SK-N-SH (cell line): ENCODE results near the gene PRKACG. TPM values are rescaled to one million over a fixed set of nuclear protein-coding genes. Genes with fewer than 3 reads are reported as not detected.

Experiments
- CTCF ChIA-PET: fragments of 300-600, 350-600 bp; formaldehyde crosslinking; extraction: SDS; loops from one replicate; lab custom pipeline; 2021; lab: Yijun Ruan, JAX
- POLR2A ChIA-PET: fragments of 350-600 bp; sonication (Branson Sonifier 250); formaldehyde crosslinking; extraction: SDS; loops from one replicate; lab custom pipeline; 2020; ENCODE audit warnings: antibody characterized with exemption, inconsistent platforms; lab: Yijun Ruan, JAX
- DNase-seq: peaks from one replicate; pipeline ENCODE4 v3.0.0; 2012
- H2AFZ ChIP-seq: fragments of 200-600 bp; sonication (generic); 2 replicates; pipeline ENCODE4 v1.8.1; 2016; ENCODE audit warnings: antibody characterized with exemption, mild to moderate bottlenecking, low read depth
- H3F3A ChIP-seq: fragments of 200-600 bp; sonication (generic); replicated peaks from 2 replicates; pipeline ENCODE3; 2016; ENCODE audit warnings: antibody characterized with exemption, mild to moderate bottlenecking; ENCODE audit not compliant: insufficient read depth
- H3K27ac ChIP-seq, 2 experiments: fragments of 200-500 bp in 1 of 2; fragments of 200-600 bp in 1 of 2; sonication (Bioruptor generic) in 1 of 2; sonication (generic), shearing (Covaris generic) in 1 of 2; 2 replicates each; pipeline versions ENCODE4 v1.5.1 to v1.6.1; 2014 to 2016; ENCODE audit warnings: low read depth in 2 of 2, inconsistent platforms in 1 of 2, low read length in 1 of 2, mild to moderate bottlenecking in 1 of 2, mixed read lengths in 1 of 2
- H3K27me3 ChIP-seq: fragments of 200-600 bp; sonication (generic), shearing (Covaris generic); 2 replicates; pipeline ENCODE4 v1.6.1; 2016; ENCODE audit warnings: mixed run types; ENCODE audit not compliant: insufficient read depth
- H3K36me3 ChIP-seq, 2 experiments: fragments of 200-500 bp in 1 of 2; fragments of 200-600 bp in 1 of 2; sonication (Bioruptor generic) in 1 of 2; sonication (generic) in 1 of 2; replicated peaks in 1 of 2; 2 replicates each; pipeline versions ENCODE3 to v1.5.1; 2014 to 2016; ENCODE audit warnings: low read length in 1 of 2, mild to moderate bottlenecking in 1 of 2; ENCODE audit not compliant: insufficient read depth in 2 of 2, control insufficient read depth in 1 of 2
- H3K4me1 ChIP-seq, 2 experiments: fragments of 200-500 bp in 1 of 2; fragments of 200-600 bp in 1 of 2; sonication (Bioruptor generic) in 1 of 2; sonication (generic), shearing (Covaris generic) in 1 of 2; 2 replicates each; pipeline versions ENCODE4 v1.5.1 to v1.6.1; 2014 to 2016; ENCODE audit warnings: low read depth in 1 of 2, low read length in 1 of 2, mixed run types in 1 of 2; ENCODE audit not compliant: insufficient read depth in 2 of 2, control insufficient read depth in 1 of 2
- H3K4me2 ChIP-seq: fragments of 200-600 bp; sonication (generic), shearing (Covaris generic); 2 replicates; pipeline ENCODE4 v1.6.1; 2017; ENCODE audit warnings: mixed run types
- H3K4me3 ChIP-seq, 2 experiments: fragments of 200-500 bp in 1 of 2; fragments of 200-600 bp in 1 of 2; sonication (Bioruptor generic) in 1 of 2; sonication (generic), shearing (Covaris generic) in 1 of 2; 2 replicates each; pipeline versions ENCODE4 v1.5.1 to v1.8.1; 2014 to 2016; ENCODE audit warnings: low read depth in 2 of 2, inconsistent platforms in 1 of 2, low read length in 1 of 2, mild to moderate bottlenecking in 1 of 2, mixed read lengths in 1 of 2, moderate library complexity in 1 of 2
- H3K79me2 ChIP-seq: fragments of 200-600 bp; sonication (generic); 2 replicates; pipeline ENCODE4 v1.8.1; 2017; ENCODE audit warnings: mild to moderate bottlenecking; ENCODE audit not compliant: insufficient read depth
- H3K9ac ChIP-seq: fragments of 200-600 bp; sonication (generic); 2 replicates; pipeline ENCODE4 v1.6.1; 2017; ENCODE audit warnings: mixed run types
- H3K9me2 ChIP-seq: fragments of 200-600 bp; sonication (generic); 2 replicates; pipeline ENCODE4 v1.6.1; 2017; ENCODE audit warnings: mixed run types
- H3K9me3 ChIP-seq: fragments of 200-600 bp; sonication (generic); 2 replicates; pipeline ENCODE4 v1.6.1; 2017; ENCODE audit warnings: mixed run types, mild to moderate bottlenecking, moderate library complexity
- H4K20me1 ChIP-seq: fragments of 200-600 bp; sonication (generic); 2 replicates; pipeline ENCODE4 v1.6.1; 2017; ENCODE audit warnings: mild to moderate bottlenecking, mixed run types; ENCODE audit not compliant: insufficient read depth
- CHD2 ChIP-seq: fragments of 150-350 bp; IDR thresholded peaks from 2 replicates; pipeline ENCODE4 v1.6.1; 2018; ENCODE audit warnings: low read length; ENCODE audit not compliant: partially characterized antibody
- EP300 ChIP-seq, 2 experiments: IDR thresholded peaks; 2 replicates each; pipeline versions ENCODE4 v1.4.0 to v1.6.1; 2012; ENCODE audit warnings: borderline replicate concordance in 1 of 2, low read depth in 1 of 2, low read length in 1 of 2
- EZH2phosphoT487 ChIP-seq: fragments of 200-600 bp; sonication (generic); IDR thresholded peaks from 2 replicates; pipeline ENCODE4 v1.6.1; 2017; ENCODE audit warnings: low read depth, mixed run types, mild to moderate bottlenecking, antibody characterized with exemption, moderate library complexity, borderline replicate concordance
- FOSL2 ChIP-seq: IDR thresholded peaks from 2 replicates; pipeline ENCODE4 v1.4.0; 2012; ENCODE audit warnings: low read depth, mild to moderate bottlenecking, moderate library complexity, borderline replicate concordance
- FOXJ3 ChIP-seq: sonication (generic); formaldehyde crosslinking; IDR thresholded peaks from 2 replicates; pipeline ENCODE4 v1.5.1; 2020; ENCODE audit warnings: mild to moderate bottlenecking, missing genetic modification reagents
- GATA2 ChIP-seq: sonication (generic); formaldehyde crosslinking; IDR thresholded peaks from 2 replicates; pipeline ENCODE4 v1.5.0; 2020; ENCODE audit warnings: mild to moderate bottlenecking, missing genetic modification reagents
- MXI1 ChIP-seq: IDR thresholded peaks from 2 replicates; pipeline ENCODE4 v1.6.1; 2012; ENCODE audit warnings: mild to moderate bottlenecking, low read depth, low read length, improper control_type of control experiment
- NFIC ChIP-seq: IDR thresholded peaks from 2 replicates; pipeline ENCODE4 v1.4.0; 2012; ENCODE audit warnings: borderline replicate concordance
- NRF1 ChIP-seq: IDR thresholded peaks from 2 replicates; pipeline ENCODE4 v1.6.1; 2012; ENCODE audit warnings: low read depth, mild to moderate bottlenecking, low read length
- RFX5 ChIP-seq: IDR thresholded peaks from 2 replicates; pipeline ENCODE4 v1.6.1; 2012; ENCODE audit warnings: mild to moderate bottlenecking, improper control_type of control experiment, low read length
- TAF1 ChIP-seq: IDR thresholded peaks from 2 replicates; pipeline ENCODE4 v1.6.1; 2012; ENCODE audit warnings: low read depth, mild to moderate bottlenecking, low read length, moderate library complexity, borderline replicate concordance
- TCF12 ChIP-seq: IDR thresholded peaks from 2 replicates; pipeline ENCODE4 v1.4.0; 2012
- WGBS: methylation state at CpG from one replicate; pipeline ENCODE4 v1.1.6; 2017; ENCODE audit warnings: low lambda C conversion rate; 5-methylcytosine and 5-hydroxymethylcytosine counted together
- polyA plus RNA-seq, 3 experiments: library from polyadenylated mRNA; depleted of rRNA; stranded (reverse); fragments of >200 nt; gene quantifications; 2 replicates each; pipeline ENCODE4 v1.2.3, GENCODE V29; 2012
- TF ChIP-seq, protein P1 (sequence below): fragments of 200-600 bp; sonication (generic); IDR thresholded peaks from 2 replicates; pipeline ENCODE4 v1.6.1; 2017; ENCODE audit warnings: antibody characterized with exemption, mild to moderate bottlenecking, moderate library complexity
- TF ChIP-seq, protein P2 (sequence below): IDR thresholded peaks from 2 replicates; pipeline ENCODE4 v1.4.0; 2012; ENCODE audit warnings: low read depth, borderline replicate concordance
- TF ChIP-seq, protein P3 (sequence below): fragments of 150-350 bp; IDR thresholded peaks from 2 replicates; pipeline ENCODE4 v1.6.1; 2016; ENCODE audit warnings: mild to moderate bottlenecking, low read depth, low read length
- TF ChIP-seq, protein P4 (sequence below): IDR thresholded peaks from 2 replicates; pipeline ENCODE4 v1.6.1; 2012; ENCODE audit warnings: mild to moderate bottlenecking, low read depth, low read length, moderate library complexity
- TF ChIP-seq, protein P5 (sequence below): IDR thresholded peaks from 2 replicates; pipeline ENCODE4; 2012
- TF ChIP-seq, protein P6 (sequence below): fragments of 150-350 bp; IDR thresholded peaks from 2 replicates; pipeline ENCODE4 v1.6.1; 2017; ENCODE audit warnings: antibody characterized with exemption, low read length, low read depth, borderline replicate concordance
- TF ChIP-seq, protein P7 (sequence below): IDR thresholded peaks from 2 replicates; pipeline ENCODE4 v1.4.0; 2012; ENCODE audit warnings: low read depth

PRKACG gene
- polyA plus RNA-seq, 1 of the 3 experiments (the other 2 are of a cell fraction) = not detected

DNA sequence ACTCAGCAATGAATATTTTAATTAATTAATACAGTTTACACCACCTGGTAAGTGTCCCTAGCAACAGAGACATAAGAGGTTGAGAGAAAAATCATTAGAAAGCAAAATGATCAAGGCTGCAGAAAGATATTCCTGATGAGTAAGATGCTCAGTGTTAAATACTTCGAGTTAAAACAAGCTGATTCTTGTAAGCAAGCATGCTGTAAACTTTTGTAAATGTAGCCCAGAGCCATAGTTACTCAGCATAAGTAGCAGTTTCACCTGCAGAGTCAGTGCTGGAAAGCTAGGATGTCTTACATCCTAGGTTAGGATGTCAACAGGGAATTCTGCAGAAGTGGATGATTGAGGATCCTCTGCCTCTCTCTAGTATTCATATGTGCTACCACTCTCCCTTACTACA, 4.2 kb downstream of the PRKACG start (continued):
- TF ChIP-seq, protein P1, sequence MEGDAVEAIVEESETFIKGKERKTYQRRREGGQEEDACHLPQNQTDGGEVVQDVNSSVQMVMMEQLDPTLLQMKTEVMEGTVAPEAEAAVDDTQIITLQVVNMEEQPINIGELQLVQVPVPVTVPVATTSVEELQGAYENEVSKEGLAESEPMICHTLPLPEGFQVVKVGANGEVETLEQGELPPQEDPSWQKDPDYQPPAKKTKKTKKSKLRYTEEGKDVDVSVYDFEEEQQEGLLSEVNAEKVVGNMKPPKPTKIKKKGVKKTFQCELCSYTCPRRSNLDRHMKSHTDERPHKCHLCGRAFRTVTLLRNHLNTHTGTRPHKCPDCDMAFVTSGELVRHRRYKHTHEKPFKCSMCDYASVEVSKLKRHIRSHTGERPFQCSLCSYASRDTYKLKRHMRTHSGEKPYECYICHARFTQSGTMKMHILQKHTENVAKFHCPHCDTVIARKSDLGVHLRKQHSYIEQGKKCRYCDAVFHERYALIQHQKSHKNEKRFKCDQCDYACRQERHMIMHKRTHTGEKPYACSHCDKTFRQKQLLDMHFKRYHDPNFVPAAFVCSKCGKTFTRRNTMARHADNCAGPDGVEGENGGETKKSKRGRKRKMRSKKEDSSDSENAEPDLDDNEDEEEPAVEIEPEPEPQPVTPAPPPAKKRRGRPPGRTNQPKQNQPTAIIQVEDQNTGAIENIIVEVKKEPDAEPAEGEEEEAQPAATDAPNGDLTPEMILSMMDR = no peak
- TF ChIP-seq TCF12 (no peak), GATA2 (no peak), EP300 (IDR thresholded peaks at IDR 0.05; ENCODE audit: borderline replicate concordance in 1 of 2, low read depth in 1 of 2, low read length in 1 of 2) (no peak), FOXJ3 (CRISPR knock-in tag) (no peak), FOSL2 (no peak), CHD2 (no peak)
- TF ChIP-seq, protein P2, sequence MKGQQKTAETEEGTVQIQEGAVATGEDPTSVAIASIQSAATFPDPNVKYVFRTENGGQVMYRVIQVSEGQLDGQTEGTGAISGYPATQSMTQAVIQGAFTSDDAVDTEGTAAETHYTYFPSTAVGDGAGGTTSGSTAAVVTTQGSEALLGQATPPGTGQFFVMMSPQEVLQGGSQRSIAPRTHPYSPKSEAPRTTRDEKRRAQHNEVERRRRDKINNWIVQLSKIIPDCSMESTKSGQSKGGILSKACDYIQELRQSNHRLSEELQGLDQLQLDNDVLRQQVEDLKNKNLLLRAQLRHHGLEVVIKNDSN = no peak
- TF ChIP-seq, protein P3, sequence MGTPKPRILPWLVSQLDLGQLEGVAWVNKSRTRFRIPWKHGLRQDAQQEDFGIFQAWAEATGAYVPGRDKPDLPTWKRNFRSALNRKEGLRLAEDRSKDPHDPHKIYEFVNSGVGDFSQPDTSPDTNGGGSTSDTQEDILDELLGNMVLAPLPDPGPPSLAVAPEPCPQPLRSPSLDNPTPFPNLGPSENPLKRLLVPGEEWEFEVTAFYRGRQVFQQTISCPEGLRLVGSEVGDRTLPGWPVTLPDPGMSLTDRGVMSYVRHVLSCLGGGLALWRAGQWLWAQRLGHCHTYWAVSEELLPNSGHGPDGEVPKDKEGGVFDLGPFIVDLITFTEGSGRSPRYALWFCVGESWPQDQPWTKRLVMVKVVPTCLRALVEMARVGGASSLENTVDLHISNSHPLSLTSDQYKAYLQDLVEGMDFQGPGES = no peak

DNA sequence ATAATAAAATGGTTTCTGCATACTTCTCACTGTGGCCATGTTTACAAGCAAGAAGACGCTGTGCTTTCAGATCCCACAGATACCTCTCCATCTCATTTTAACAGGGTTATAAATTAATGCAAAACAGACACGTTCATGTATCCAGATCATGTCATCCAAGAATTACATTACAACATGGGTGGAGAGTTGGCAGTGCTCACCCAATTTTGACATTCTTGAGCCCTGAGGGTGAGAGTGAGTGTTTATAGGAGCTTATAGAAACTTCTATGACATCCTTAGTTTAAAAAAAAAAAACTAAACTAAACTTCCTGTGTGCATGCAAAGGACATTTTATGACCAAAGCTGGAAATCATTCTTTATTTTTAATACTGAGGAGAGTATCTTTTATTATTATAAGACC, 9.1 kb downstream of the PRKACG start:
- Histone ChIP-seq H3K9me3 (no peaks in the 10 kb centered on the region), H3K9me2 (no peaks in the 10 kb centered on the region), H4K20me1 (no peaks in the 10 kb centered on the region), H3K79me2 (no peaks in the 10 kb centered on the region), H3K4me1 (no peaks in the 10 kb centered on the region), H2AFZ (no peak overlapping the region), H3K4me2 (no peak overlapping the region), H3F3A (no peaks in the 10 kb centered on the region), H3K27me3 (peaks cover 87% of the 10 kb centered on the region; the same call in 1 of the 2 replicates), H3K36me3 (no peaks in the 10 kb centered on the region), H3K4me3 (no peak overlapping the region), H3K27ac (no peak overlapping the region), H3K9ac (no peak overlapping the region)
- POLR2A ChIA-PET = no interaction called here
- TF ChIP-seq, protein P4, sequence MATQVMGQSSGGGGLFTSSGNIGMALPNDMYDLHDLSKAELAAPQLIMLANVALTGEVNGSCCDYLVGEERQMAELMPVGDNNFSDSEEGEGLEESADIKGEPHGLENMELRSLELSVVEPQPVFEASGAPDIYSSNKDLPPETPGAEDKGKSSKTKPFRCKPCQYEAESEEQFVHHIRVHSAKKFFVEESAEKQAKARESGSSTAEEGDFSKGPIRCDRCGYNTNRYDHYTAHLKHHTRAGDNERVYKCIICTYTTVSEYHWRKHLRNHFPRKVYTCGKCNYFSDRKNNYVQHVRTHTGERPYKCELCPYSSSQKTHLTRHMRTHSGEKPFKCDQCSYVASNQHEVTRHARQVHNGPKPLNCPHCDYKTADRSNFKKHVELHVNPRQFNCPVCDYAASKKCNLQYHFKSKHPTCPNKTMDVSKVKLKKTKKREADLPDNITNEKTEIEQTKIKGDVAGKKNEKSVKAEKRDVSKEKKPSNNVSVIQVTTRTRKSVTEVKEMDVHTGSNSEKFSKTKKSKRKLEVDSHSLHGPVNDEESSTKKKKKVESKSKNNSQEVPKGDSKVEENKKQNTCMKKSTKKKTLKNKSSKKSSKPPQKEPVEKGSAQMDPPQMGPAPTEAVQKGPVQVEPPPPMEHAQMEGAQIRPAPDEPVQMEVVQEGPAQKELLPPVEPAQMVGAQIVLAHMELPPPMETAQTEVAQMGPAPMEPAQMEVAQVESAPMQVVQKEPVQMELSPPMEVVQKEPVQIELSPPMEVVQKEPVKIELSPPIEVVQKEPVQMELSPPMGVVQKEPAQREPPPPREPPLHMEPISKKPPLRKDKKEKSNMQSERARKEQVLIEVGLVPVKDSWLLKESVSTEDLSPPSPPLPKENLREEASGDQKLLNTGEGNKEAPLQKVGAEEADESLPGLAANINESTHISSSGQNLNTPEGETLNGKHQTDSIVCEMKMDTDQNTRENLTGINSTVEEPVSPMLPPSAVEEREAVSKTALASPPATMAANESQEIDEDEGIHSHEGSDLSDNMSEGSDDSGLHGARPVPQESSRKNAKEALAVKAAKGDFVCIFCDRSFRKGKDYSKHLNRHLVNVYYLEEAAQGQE = no peak
- TF ChIP-seq FOXJ3 (CRISPR knock-in tag) (no peak), EP300 (IDR thresholded peaks at IDR 0.05; ENCODE audit: borderline replicate concordance in 1 of 2, low read depth in 1 of 2, low read length in 1 of 2) (no peak), NFIC (no peak), TAF1 (no peak), TCF12 (no peak), FOSL2 (no peak), RFX5 (no peak), NRF1 (no peak), EZH2phosphoT487 (no peak), MXI1 (no peak), CHD2 (no peak)
- TF ChIP-seq, protein P2 = no peak
- TF ChIP-seq, protein P5, sequence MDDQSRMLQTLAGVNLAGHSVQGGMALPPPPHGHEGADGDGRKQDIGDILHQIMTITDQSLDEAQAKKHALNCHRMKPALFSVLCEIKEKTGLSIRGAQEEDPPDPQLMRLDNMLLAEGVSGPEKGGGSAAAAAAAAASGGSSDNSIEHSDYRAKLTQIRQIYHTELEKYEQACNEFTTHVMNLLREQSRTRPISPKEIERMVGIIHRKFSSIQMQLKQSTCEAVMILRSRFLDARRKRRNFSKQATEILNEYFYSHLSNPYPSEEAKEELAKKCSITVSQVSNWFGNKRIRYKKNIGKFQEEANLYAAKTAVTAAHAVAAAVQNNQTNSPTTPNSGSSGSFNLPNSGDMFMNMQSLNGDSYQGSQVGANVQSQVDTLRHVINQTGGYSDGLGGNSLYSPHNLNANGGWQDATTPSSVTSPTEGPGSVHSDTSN = no peak
- TF ChIP-seq, protein P6, sequence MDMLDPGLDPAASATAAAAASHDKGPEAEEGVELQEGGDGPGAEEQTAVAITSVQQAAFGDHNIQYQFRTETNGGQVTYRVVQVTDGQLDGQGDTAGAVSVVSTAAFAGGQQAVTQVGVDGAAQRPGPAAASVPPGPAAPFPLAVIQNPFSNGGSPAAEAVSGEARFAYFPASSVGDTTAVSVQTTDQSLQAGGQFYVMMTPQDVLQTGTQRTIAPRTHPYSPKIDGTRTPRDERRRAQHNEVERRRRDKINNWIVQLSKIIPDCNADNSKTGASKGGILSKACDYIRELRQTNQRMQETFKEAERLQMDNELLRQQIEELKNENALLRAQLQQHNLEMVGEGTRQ = no peak
- TF ChIP-seq, protein P7, sequence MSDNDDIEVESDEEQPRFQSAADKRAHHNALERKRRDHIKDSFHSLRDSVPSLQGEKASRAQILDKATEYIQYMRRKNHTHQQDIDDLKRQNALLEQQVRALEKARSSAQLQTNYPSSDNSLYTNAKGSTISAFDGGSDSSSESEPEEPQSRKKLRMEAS = no peak
- CTCF ChIA-PET = interaction anchor here (1.8 kb wide), 1 partner anchor 21 kb away, joined by 4 read pairs; no protein-coding TSS in a partner anchor
- 3% methylated on average over 2 of the region's 2 CpGs for WGBS
- no peak for DNase-seq
